Activated CD4-positive, CD25-positive, alpha-beta regulatory T cell treated with anti-CD3 and anti-CD28 coated beads, Interleukin-2, amount 50 U/mL, for 16 hours (primary cell): ENCODE results near the gene INTS12.

Experiments used
- DNase-seq: peaks from one replicate; pipeline ENCODE4 v3.0.0-alpha.2; 2020; ENCODE audit warnings: low read depth, low spot score

Gene INTS12

GRCh38 chr4:105686571-105686970, 21.9 kb downstream of the INTS12 start:
- no peak for DNase-seq

- no peak for DNase-seq
Measured at GRCh38 chr4:105683038-105683437, 25.5 kb downstream of the INTS12 start.

- no peak for DNase-seq
Measured at GRCh38 chr4:105679186-105679585, 29.3 kb downstream of the INTS12 start.

- DNase-seq = no peak
Measured at GRCh38 chr4:105677709-105678108, 30.8 kb downstream of the INTS12 start.

- DNase-seq = no peak
Measured at GRCh38 chr4:105674011-105674410, 34.5 kb downstream of the INTS12 start.

- DNase-seq = no peak
Measured at GRCh38 chr4:105671301-105671700, 37.2 kb downstream of the INTS12 start.

GRCh38 chr4:105670684-105671083, 37.8 kb downstream of the INTS12 start:
- DNase-seq = no peak

- no peak for DNase-seq
Measured at GRCh38 chr4:105666693-105667092, 41.8 kb downstream of the INTS12 start.

GRCh38 chr4:105662935-105663675, 45.4 kb downstream of the INTS12 start:
- no peak for DNase-seq

- no peak for DNase-seq
Measured at GRCh38 chr4:105661028-105661427, 47.5 kb downstream of the INTS12 start.

GRCh38 chr4:105659190-105659589, 49.3 kb downstream of the INTS12 start:
- DNase-seq = no peak

- no peak for DNase-seq
Measured at GRCh38 chr4:105657117-105657765, 51.2 kb downstream of the INTS12 start.

- DNase-seq = no peak
Measured at GRCh38 chr4:105652286-105652888, 56.1 kb downstream of the INTS12 start.

GRCh38 chr4:105651884-105652283, 56.6 kb downstream of the INTS12 start:
- DNase-seq = no peak

- no peak for DNase-seq
Measured at GRCh38 chr4:105650190-105650589, 58.3 kb downstream of the INTS12 start.

- DNase-seq = no peak
Measured at GRCh38 chr4:105645440-105645839, 63.0 kb downstream of the INTS12 start.

- DNase-seq = no peak
Measured at GRCh38 chr4:105644257-105644656, 64.2 kb downstream of the INTS12 start.

GRCh38 chr4:105641845-105642244, 66.6 kb downstream of the INTS12 start:
- no peak for DNase-seq

- DNase-seq = no peak
Measured at GRCh38 chr4:105637408-105638176, 70.9 kb downstream of the INTS12 start.

GRCh38 chr4:105634402-105635080, 73.9 kb downstream of the INTS12 start:
- DNase-seq = no peak

- DNase-seq = no peak
Measured at GRCh38 chr4:105633241-105633640, 75.2 kb downstream of the INTS12 start.
